Osteoblast (primary cell): ENCODE measurements around the gene LSS. TPM values are rescaled to one million over a fixed set of nuclear protein-coding genes. Genes with fewer than 3 reads are reported as not detected.

Source experiments
- DNase-seq: peaks from one replicate; pipeline ENCODE4 v3.0.0; 2011; ENCODE audit warnings: low spot score, mixed read lengths; ENCODE audit not compliant: insufficient read length; ENCODE audit errors: missing footprints
- H2AFZ ChIP-seq: 2 replicates; pipeline ENCODE4 v1.6.0; 2011; ENCODE audit warnings: mild to moderate bottlenecking, low read length
- H3K27ac ChIP-seq: 2 replicates; pipeline ENCODE4 v1.5.1; 2011; ENCODE audit warnings: mild to moderate bottlenecking, low read depth, low read length, moderate library complexity
- H3K27me3 ChIP-seq: 2 replicates; pipeline ENCODE4 v1.6.0; 2012; ENCODE audit warnings: mild to moderate bottlenecking, control low read depth, inconsistent platforms, low read length, moderate library complexity; ENCODE audit not compliant: insufficient read depth
- H3K36me3 ChIP-seq: 2 replicates; pipeline ENCODE4 v1.5.1; 2011; ENCODE audit warnings: mild to moderate bottlenecking, low read length, control low read depth, moderate library complexity; ENCODE audit not compliant: insufficient read depth
- H3K4me1 ChIP-seq: 2 replicates; pipeline ENCODE4 v1.5.1; 2011; ENCODE audit warnings: mild to moderate bottlenecking, low read length, control low read depth, moderate library complexity; ENCODE audit not compliant: insufficient read depth
- H3K4me2 ChIP-seq: 2 replicates; pipeline ENCODE4 v1.6.0; 2011; ENCODE audit warnings: mild to moderate bottlenecking, low read length; ENCODE audit not compliant: insufficient read depth
- H3K4me3 ChIP-seq: fragments of 200-600 bp; sonication (generic); 3 replicates; pipeline ENCODE4 v1.5.1; 2012; ENCODE audit warnings: mild to moderate bottlenecking, low read length, inconsistent platforms; ENCODE audit not compliant: insufficient read depth
- H3K79me2 ChIP-seq: 2 replicates; pipeline ENCODE4 v1.6.0; 2012; ENCODE audit warnings: mild to moderate bottlenecking, low read length, control low read depth, inconsistent platforms; ENCODE audit not compliant: insufficient read depth
- H3K9me3 ChIP-seq: 2 replicates; pipeline ENCODE4 v1.5.1; 2011; ENCODE audit warnings: low read depth, low read length, control low read depth
- H4K20me1 ChIP-seq: 2 replicates; pipeline ENCODE4 v1.6.0; 2012; ENCODE audit warnings: mild to moderate bottlenecking, low read length, control low read depth; ENCODE audit not compliant: insufficient read depth
- total RNA-seq: library from RNA; depleted of rRNA; stranded (reverse); fragments of >200 nt; gene quantifications from 2 replicates; pipeline ENCODE4 v1.2.3, GENCODE V29; 2012
- TF ChIP-seq, protein P1 (sequence below): IDR thresholded peaks from 2 replicates; pipeline ENCODE4 v1.5.1; 2011; ENCODE audit warnings: mild to moderate bottlenecking, low read depth, low read length, moderate library complexity; ENCODE audit errors: extremely low read depth

Gene LSS
- total RNA-seq, 1 donor: 122 TPM

DNA sequence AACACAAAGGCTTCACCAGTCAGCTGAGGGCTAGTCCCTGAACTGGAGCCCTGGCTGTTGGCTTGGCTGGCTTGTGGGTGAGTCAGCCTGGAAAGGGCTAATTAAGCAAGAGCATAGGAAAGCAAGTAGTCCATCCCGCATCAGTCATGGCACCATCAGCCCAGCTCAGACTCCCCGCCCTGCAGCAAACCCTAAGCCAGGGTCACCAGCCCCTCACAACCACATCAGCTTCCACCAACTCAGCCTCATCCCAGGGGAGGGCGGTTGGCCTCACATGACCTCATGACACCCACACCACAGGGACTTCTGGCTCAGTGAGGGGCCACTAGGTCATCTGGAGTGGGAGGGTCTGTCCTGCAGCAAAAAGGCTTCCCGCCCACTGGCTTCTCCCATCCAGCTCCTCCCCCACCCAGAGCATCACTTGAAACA, 37.3 kb downstream of the LSS start:
- no peaks in the 10 kb centered on the region for H3K27me3 ChIP-seq
- H3K79me2 ChIP-seq: no peaks in the 10 kb centered on the region
- no peaks in the 10 kb centered on the region for H3K9me3 ChIP-seq
- H3K4me1 ChIP-seq: peaks cover 27% of the 10 kb centered on the region
- no peak overlapping the region for H2AFZ ChIP-seq
- H3K36me3 ChIP-seq: peaks cover 16% of the 10 kb centered on the region
- H4K20me1 ChIP-seq: no peaks in the 10 kb centered on the region
- peak overlapping the region; percentile 6 for H3K4me2 ChIP-seq
- no peak overlapping the region for H3K4me3 ChIP-seq
- peak overlapping the region; percentile 49 for H3K27ac ChIP-seq
- TF ChIP-seq, protein P1, sequence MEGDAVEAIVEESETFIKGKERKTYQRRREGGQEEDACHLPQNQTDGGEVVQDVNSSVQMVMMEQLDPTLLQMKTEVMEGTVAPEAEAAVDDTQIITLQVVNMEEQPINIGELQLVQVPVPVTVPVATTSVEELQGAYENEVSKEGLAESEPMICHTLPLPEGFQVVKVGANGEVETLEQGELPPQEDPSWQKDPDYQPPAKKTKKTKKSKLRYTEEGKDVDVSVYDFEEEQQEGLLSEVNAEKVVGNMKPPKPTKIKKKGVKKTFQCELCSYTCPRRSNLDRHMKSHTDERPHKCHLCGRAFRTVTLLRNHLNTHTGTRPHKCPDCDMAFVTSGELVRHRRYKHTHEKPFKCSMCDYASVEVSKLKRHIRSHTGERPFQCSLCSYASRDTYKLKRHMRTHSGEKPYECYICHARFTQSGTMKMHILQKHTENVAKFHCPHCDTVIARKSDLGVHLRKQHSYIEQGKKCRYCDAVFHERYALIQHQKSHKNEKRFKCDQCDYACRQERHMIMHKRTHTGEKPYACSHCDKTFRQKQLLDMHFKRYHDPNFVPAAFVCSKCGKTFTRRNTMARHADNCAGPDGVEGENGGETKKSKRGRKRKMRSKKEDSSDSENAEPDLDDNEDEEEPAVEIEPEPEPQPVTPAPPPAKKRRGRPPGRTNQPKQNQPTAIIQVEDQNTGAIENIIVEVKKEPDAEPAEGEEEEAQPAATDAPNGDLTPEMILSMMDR: no peak
- peak; percentile 98 for DNase-seq

DNA sequence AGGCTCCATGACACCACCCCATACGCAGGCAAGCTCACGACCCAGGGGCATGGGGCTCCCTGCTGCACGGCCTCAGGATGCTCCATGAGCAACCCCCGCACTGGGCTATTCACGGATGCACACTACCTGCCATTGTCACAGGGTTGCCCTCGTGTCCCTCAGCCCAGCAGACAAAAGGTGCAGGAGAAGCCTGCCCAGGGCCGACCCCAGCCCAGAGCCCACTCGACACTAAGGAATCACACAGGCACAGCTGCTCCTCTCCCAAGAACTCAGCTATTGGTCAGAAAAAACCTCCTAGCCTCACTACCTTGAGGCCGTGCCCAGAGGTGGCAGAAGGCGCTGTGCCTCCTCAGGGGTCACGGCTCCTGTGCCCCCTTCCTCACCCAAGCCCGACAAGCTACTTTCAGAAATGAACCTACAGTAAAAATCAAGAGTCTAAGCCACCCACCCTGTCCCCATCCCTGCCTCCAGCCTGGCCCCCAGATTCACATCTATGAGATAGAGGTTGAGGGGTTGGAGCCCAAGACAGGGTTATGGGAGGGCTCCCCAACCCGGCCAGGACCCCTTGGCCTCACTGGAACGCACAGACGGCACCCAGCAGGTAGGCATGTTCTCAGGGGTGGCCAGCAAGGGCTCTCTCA, 38.0 kb downstream of the LSS start:
- Histone ChIP-seq H3K4me3 (no peak overlapping the region), H3K79me2 (no peaks in the 10 kb centered on the region), H2AFZ (no peak overlapping the region), H3K9me3 (no peaks in the 10 kb centered on the region), H3K27me3 (no peaks in the 10 kb centered on the region), H4K20me1 (no peaks in the 10 kb centered on the region), H3K27ac (peak overlapping the region; percentile 49), H3K36me3 (peaks cover 14% of the 10 kb centered on the region), H3K4me1 (peaks cover 27% of the 10 kb centered on the region), H3K4me2 (peak overlapping the region; percentile 6)
- TF ChIP-seq, protein P1: no peak
- no peak for DNase-seq

DNA sequence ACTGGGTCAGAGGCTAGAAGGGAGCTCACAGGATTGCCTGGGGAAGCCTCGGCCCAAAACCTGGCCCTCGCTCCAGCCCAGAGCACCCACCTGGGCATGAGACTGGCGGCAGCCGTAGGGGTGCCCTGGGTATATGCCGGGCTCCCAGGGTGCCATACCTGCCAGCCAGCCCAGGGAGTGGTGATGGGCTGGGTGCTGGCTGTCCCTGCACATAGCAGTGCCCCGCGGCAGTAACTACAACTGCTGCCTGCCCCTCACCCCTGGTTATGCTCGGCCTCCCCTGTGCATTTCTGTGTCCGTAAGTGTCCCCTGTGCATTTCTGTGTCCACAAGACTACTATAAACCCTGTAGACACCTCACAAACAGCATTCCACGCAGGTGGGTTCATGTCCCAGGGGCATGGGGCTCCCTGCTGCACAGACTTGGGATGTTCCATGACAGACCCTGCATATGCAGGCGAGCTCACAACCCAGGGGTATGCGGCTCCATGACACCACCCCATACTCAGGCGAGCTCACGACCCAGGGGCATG, 38.5 kb downstream of the LSS start:
- H3K79me2 ChIP-seq: no peaks in the 10 kb centered on the region
- no peaks in the 10 kb centered on the region for H3K9me3 ChIP-seq
- no peak overlapping the region for H2AFZ ChIP-seq
- H3K4me2 ChIP-seq: no peak overlapping the region
- no peak overlapping the region for H3K27ac ChIP-seq
- DNase-seq: peak; percentile 27
- H4K20me1 ChIP-seq: no peaks in the 10 kb centered on the region
- peaks cover 14% of the 10 kb centered on the region for H3K36me3 ChIP-seq
- no peaks in the 10 kb centered on the region for H3K27me3 ChIP-seq
- peaks cover 27% of the 10 kb centered on the region for H3K4me1 ChIP-seq
- TF ChIP-seq, protein P1: no peak
- H3K4me3 ChIP-seq: no peak overlapping the region

DNA sequence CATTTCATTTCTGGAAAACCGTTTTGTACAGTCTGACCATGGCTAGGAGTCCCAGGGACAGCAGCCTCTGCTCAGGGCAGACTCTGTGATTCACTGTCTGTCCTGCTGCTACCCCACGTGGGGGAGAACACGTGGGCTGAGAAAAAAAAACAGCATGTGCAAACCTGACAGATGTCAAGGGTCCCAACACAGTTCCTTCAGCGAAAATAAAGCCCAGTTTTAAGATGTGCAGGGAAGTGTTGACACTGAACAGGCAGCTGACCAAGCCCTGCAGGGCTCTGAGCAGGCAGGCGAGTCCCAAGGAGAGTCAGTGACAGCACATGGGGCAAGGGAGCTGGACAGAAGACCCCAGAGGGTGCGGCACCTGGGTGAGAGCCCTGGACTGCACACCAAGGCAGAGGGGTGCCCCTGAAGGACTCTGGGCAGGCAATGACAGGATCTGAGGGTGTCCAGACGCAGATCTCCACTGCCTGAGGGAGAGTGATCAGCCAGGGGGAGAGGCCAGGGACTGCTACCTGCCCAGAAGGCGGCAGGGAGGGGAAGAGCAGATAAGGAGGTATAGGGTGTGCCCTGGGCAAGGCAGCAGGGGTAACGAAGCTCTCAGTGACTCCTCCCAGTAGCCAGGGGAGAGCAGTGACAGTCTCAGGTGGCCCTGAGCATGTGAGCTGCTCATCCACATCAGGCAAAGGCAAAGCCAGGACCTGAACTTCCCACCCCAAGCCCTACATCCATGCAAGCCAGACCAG, 39.2 kb downstream of the LSS start:
- H3K4me3 ChIP-seq: no peak overlapping the region
- H3K79me2 ChIP-seq: no peaks in the 10 kb centered on the region
- H3K9me3 ChIP-seq: no peaks in the 10 kb centered on the region
- TF ChIP-seq, protein P1: no peak
- H3K4me2 ChIP-seq: peak overlapping the region; percentile 39
- H2AFZ ChIP-seq: no peak overlapping the region
- H3K27me3 ChIP-seq: no peaks in the 10 kb centered on the region
- peaks cover 27% of the 10 kb centered on the region for H3K4me1 ChIP-seq
- DNase-seq: peak; percentile 96
- peaks cover 14% of the 10 kb centered on the region for H3K36me3 ChIP-seq
- H4K20me1 ChIP-seq: no peaks in the 10 kb centered on the region
- no peak overlapping the region for H3K27ac ChIP-seq
